Cerebellar nuclear complex (tissue), 1 donor: ENCODE data around the gene NUPR1.
"Not testable (repeated sequence)": the region's sequence is repeated elsewhere in the genome, so short reads cannot be mapped to it uniquely, and the experiment has no call there.

Experiments
- DNase-seq, 2 experiments: peaks; one replicate each; lab custom pipeline; 2025; lab: John Stamatoyannopoulos, UW

NUPR1 gene

DNA sequence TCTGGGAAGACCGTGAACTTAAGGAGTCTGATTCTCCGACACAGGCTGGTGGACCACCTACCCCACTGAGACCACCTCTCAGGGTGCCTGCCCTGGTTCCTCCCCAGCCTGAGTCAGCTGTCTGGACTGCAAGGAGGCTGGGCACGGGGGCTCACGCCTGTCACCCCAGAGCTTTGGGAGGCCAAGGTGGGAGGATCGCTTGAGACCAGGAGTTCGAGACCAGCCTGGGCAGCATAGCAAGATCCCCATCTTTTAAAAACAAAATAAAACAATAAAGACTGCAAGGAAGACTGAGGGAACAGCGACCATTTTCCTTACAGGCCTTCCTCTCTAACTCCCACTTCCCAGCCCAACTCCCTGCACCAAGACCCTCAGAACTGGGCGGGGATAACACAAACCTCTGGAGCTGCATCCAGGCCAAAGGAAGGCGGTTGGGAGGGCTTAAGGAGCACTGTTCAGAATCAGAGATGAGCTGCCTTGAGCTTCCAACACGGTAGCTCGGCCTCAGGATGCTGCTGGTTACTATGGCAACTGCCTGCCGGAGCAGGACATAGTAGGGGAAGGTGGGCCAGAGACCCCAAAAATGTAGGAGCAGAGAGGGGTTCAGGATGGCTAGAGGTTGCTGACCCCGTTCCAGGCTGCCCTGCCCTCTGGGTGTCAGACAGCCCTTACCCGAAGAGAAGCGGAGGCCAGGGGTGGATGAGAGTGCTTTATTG, 40.0 kb downstream of the NUPR1 start:
- DNase-seq: no peak

DNA sequence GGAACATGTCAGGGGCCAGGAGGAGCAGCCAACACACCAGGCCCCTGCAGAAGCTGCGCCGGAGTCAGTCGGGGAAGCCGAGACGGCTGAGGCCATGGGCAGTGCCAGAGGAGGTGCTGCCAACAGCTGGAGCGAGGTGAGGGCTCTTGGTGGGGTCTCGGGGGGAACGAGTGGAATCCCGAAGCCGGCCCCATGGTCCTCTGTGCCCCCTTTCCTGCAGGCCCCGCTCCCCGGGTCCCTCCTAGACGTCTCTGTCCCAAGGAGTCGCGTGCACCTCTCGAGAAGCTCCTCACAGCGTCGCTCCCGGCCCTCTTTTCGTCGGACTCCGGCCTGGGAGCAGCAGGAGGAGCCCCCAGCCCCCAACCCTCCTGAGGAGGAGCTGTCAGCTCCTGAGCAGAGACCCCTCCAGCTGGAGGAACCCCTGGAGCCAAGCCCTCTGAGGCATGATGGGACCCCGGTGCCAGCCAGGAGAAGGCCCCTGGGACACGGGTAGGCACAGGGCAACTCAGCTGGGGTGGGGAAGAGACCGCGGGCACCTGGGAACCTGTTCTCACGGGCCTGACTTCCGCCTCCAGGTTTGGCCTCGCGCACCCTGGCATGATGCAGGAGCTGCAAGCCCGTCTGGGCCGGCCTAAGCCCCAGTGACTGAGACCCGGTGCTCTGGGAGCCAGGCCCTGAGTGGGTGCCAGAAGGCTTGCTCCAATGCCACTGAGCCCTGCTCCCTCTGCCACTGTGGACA, 40.7 kb downstream of the NUPR1 start:
- DNase-seq: no peak

DNA sequence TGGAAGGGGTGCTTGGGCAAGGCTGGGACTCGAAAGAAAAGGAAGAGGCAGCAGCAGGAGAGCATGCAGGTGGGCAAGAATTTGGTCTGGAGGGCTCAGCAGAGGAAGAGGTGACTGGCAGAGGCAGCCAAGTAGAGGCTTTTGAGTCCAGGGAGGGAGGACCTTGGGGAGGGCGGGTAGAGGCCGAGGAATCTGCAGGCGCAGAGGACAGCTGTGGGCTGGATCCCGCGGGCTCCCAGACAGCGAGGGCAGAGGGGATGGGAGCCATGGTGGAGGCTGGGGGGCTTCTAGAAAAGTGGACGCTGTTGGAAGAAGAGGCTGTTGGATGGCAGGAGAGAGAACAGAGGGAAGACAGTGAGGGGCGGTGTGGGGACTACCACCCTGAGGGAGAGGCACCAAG, 41.4 kb downstream of the NUPR1 start:
- DNase-seq: no peak

DNA sequence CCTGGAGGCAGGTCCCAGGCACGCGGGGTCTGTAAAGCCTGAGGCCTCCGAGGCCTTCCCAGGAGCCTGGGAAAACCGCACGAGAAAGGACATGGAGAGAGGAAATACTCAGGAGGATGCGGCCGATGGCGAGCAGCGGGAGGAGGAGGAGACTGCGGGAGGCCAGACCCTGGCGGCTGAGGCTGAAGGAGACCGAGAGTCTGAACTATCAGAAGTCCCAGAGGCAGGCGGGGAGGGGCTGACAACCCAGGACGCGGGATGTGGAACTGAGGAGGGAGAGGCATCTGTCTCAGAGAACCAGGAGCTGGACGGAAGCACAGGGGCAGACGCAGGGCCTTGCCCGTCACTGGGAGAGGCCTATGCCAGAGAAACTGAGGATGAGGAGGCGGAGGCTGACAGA, 41.9 kb downstream of the NUPR1 start:
- DNase-seq: no peak

DNA sequence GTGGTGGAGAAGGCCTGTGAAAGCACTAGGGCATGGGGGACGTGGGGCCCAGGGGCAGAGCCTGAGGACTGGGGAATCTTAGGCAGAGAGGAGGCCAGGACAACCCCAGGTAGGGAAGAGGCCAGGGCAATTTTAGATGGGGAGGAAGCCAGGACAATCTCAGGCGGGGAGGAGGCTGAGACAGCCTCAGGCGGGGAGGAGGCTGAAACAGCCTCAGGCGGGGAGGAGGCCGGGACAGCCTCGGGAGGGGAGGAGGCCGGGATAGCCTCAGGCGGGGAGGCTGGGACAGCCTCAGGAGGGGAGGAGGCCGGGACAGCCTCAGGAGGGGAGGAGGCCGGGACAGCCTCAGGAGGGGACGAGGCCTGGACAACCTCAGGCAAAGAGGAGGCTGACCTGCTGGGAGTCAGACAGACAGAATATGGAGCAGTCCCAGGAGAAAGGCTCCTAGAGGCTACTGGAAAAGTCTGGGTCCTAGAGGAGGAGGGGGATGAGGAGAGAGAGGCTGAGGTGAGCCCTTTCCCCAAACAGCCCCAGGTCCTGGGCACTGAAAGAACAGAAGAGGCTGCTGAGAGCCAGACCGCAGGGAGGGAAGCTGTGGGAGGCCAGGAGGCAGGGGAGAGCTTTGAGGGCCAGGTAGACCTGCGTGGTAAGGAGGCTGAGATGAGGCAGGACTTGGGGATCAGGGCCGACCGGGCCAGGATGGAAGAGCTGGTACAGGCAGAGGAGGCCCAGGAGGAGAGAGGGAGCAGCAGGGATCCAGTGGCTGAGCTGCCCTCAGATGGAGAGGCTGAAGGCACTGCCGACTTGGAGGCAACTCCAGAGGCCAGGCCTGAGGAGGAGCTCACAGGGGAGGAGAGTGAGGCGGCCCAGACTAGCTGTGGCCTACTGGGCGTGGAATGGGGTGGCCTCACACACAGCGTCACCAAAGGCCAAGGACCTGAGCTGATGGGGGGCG, 42.7 kb downstream of the NUPR1 start:
- no peak for DNase-seq

DNA sequence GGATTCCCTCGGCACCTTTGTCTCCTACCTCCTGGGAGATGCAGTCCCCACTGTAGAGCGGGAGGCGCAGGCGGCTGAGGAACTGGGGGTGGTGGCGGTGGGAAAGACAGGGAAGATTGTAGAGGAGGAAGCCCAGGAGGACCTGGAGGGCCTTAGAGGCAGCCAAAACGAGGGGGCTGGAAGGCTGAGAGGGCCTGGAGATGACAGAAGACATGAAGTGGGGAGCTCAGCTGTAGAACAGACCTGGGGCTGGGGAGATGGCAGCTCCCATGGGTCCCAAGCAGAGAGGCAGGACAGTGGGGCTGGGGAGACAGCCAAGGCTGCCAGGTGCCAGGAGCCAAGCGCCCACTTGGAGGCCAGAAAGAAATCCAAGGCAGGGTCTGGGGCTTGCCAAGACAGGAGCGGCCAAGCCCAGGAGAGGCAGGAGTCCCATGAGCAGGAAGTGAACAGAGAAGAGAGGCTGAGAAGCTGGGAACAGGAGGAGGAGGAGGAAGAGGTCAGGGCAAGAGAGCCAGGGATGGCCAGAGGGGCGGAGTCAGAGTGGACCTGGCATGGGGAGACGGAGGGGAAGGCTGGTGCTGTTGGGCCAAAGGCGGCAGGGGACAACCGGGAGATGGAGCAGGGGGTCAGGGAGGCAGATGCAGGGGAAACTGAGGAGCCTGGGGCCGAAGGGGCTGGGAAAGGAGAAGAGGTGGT, 43.5 kb downstream of the NUPR1 start:
- no peak for DNase-seq

DNA sequence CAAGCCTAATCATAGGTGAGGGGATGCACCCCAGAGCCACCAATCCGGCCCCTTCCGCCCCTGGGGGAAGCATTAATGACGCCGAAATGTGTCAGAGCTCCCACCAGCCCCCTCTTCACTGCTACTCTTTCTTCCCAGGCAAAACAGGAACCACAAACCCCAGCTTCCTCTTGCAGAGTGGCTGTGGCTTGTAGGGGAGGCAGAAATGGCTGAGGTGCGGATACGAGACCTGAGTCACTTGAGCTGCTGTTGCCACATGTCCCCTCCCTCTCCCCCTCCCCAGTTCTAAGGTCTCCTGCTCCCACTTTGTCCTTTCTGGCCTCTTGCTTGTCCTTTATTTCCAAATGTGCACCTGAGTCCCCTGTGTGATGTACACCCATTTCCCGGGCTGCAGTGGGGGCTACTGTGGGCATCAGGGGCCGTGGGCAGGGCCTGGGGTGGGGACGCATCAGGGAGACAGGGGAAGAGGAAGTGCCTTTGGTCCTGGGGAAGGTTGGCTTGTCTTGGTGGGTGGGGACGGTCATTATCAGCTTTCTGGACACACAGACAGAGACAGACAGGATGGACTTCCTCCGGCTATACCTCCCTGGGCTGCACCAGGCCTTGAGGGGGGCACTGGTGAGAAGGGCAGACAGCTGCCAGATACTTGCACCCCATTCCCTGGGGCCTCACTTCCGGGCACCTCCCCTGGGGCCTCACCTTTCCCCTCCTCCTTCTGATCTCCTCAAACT, 44.5 kb downstream of the NUPR1 start, which contains the start of gene APOBR:
Gene APOBR, plus strand, starts transcription at position 523 of the 731 bp plus-strand sequence. Its CDS starts 39 bp downstream, at position 562.
- DNase-seq: no peak

DNA sequence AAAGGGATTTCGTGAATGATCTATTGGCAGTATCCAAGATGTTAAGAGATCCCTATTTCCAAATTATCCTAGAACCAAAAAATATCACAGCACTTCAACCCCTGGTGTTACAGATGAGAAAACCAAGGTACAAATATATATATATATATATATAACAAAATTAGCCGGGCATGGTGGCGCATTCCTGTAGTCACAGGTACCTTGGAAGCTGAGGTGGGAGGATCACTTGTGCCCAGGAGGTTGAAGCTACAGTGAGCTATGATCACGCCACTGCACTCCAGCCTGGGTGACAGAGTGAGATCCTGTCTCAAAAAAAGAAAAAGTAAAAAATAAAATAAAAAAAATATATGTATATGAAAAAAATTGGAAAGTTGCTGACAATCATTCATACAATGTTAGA, 46.3 kb downstream of the NUPR1 start:
- no peak for DNase-seq

DNA sequence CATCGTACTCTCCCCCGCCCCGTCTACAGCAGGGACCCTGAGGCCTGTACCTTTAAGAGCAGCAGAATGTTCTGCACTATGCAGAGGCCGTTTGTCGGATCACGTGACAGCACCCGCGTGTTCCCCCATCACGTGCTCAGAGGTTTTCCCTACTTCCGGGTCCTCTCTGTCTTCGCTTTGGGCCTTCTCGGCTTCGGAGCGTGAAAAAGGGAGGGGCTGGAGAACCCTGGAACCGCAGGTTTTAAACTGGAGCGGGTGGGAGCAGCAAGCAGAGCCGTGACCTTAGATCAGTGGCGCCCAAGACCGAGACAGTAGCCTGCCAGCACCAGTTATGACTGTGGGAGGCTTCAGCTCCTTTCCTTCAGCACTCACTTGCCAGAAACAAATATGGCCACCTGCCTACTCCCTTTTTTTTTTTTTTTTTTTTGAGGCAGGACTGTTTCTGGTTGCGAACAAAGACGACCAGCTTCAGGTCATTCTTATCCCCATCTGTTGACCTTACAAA, 46.8 kb downstream of the NUPR1 start, which contains the start of gene CLN3:
Gene CLN3, minus strand, starts transcription at position 105 of the 505 bp plus-strand sequence. CDS start 315 bp downstream, outside the sequence.
- DNase-seq: peak; percentile 32 to 93

DNA sequence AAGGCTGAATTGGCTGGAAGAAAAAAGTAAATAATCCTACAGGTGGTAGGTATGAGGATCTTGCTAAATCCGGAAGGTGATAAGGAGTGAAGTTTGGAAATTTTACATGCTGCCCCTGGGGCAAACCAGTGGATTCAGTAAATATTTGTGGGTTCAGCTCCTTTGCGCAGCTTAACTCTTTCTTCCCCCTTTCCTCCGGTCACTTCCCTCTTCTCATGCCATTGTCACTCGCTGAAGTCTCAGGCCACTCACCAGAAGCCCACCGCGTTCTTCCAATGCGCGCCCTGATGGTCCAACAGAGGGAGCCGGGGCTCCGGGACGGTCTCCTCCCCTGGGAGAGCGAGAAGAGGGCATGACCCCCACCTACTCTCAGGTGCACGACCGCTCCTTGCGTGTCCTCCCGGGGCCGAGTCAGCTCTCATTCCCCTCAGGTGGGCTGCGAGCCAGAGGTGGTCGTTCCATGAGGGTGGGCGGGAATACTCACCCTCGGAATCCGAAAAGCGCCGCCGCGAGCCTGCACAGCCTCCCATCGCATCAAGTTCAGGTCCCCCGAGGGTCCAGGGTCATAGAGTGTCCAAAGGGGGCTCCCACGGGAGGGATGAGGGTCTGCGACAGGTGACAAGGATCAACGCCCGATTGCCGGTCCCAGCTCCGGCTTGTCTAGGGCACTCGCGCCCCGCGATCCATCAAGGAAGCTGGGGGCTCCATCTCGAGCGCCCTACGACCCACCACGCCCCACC, 47.4 kb downstream of the NUPR1 start:
- no peak for DNase-seq

DNA sequence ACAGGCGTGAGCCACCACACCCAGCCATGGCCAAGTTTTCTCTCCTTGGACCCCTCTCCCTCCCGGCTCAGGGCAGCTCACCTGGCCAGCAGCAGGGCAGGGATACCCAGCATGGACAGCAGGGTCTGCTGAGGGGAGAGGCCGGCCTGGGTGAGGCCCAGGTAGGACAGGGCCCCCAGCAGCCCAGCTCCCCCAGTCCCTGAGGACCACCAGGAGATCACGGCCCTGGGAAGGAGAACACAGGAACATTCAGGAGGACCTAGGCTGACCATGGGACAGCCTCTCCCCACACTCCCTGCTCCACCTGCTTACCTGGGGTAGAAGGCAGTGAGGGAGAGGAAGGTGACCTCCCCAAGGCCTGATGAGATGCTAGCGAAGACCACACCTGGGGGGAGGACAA, 52.5 kb downstream of the NUPR1 start:
- DNase-seq: no peak

DNA sequence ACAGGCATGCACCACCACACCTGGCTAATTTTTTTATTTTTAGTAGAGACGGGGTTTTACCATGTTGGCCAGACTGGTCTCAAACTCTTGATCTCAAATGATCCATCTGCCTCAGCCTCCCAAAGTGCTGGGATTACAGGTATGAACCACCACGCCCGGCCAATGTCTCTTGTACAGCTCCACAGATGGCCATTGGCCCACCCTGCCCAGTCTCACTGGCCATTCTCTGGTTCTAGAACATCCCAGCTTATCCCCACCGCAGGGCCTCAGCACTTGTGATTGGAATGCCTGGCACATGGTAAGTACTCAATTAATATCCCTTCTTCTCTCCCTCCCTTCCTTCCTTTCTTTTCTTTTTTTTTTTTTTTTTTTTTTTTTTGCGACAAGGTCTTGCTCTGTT, 55.4 kb downstream of the NUPR1 start:
- not testable (repeated sequence) for DNase-seq
